Mucosa of descending colon (tissue), 3 donors: ENCODE data around the gene CACNA1C. TPM values are rescaled to one million over a fixed set of nuclear protein-coding genes. Genes with fewer than 3 reads are reported as not detected.

Experiments
- ATAC-seq: fragments of 200-7000 bp; cut with Tn5 transposase; one replicate; pipeline ENCODE4 v1.9.1; 2020; ENCODE audit warnings: mild to moderate bottlenecking, moderate library complexity
- DNase-seq, 3 donors: peaks; one replicate each; pipeline ENCODE4 v3.0.0-alpha.2; 2020
- H3K36me3 ChIP-seq: fragments of 200-600 bp; one replicate; pipeline ENCODE4 v1.8.0; 2021; ENCODE audit warnings: low read depth, mild to moderate bottlenecking
- H3K4me1 ChIP-seq: fragments of 200-600 bp; one replicate; pipeline ENCODE4 v1.8.0; 2021; ENCODE audit warnings: low read depth, mild to moderate bottlenecking
- H3K4me3 ChIP-seq: fragments of 200-600 bp; one replicate; pipeline ENCODE4 v1.8.0; 2021; ENCODE audit warnings: mild to moderate bottlenecking
- H3K9me3 ChIP-seq: fragments of 200-600 bp; one replicate; pipeline ENCODE4 v1.8.0; 2021; ENCODE audit warnings: mild to moderate bottlenecking
- intact Hi-C, 2 donors: fragments of 100-400 bp; cut with DNase I in 1 of 2; cut with micrococcal nuclease in 1 of 2; formaldehyde crosslinking; loops; one replicate each; pipeline versions ENCODE4 v1.11.0 to v1.11.1; 2022; cut with DNase I, micrococcal nuclease
- total RNA-seq, 3 donors: library from RNA; stranded (reverse); fragmentation: NEBNext Ultra II Directional in 2 of 3; extraction: Animal tissue kit (Norgen Biotek cat#: 25700) in 2 of 3; gene quantifications; one replicate each; pipeline versions ENCODE4 v1.2.1 to v1.2.4, GENCODE V29; 2021 to 2023
- TF ChIP-seq, protein P1 (sequence below): fragments of 200-600 bp; IDR thresholded peaks from one replicate; pipeline ENCODE4 v1.8.0; 2022; ENCODE audit warnings: antibody characterized with exemption, mild to moderate bottlenecking
- donor health status: DM: no; HTN: no; CAD: no; lungs with moderate emphysema.
- donor health status: DM: no; HTN: no; CAD: no.
- donor health status: DM: no; HTN: yes; CAD: no.

CACNA1C gene
- total RNA-seq, 3 donors from 2014 or later: 5.5 to 89.4 (median 9.2) TPM

DNA sequence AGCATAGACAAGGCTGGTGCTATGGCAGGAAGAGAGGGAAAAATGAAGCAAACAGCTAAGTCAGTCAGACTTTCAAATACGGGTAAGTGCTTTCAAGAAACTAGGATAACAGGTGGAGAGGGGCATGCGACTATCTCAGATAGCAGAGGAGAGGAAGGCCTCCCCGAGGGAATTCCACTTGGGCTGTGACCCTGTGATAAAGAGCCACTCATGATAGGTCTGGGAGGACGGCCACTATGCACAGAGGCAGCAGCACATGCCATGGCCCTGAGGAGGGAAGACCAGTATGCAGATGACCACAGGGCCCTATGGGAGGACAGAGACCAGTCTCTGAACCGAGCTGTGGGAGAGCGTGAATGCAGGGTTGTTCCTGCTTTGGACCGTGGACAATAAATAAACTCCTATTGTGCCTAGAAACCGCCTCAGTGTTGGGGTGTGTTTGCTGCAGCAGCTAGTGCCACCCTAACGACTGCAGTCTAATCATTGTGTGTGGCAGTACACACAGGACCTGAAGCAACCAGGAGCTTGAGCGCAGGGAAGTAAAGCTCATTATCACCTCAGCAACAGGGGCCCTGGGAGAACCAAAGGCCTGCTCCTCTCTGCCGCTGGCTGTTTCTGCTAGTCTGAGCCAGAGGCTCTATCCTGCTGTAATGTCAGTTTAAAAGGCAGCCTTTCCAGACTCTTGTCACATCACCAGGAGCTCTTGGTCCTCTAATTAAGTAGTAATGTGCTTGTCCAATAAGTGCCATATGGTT is 119.1 kb downstream of the CACNA1C start:
- intact Hi-C loops: no loop called here
- ATAC-seq (no peak), DNase-seq (no peak)
- no peak overlapping the region for H3K4me3 ChIP-seq
- no peaks in the 10 kb centered on the region for H3K9me3 ChIP-seq
- no peaks in the 10 kb centered on the region for H3K36me3 ChIP-seq
- TF ChIP-seq, protein P1, sequence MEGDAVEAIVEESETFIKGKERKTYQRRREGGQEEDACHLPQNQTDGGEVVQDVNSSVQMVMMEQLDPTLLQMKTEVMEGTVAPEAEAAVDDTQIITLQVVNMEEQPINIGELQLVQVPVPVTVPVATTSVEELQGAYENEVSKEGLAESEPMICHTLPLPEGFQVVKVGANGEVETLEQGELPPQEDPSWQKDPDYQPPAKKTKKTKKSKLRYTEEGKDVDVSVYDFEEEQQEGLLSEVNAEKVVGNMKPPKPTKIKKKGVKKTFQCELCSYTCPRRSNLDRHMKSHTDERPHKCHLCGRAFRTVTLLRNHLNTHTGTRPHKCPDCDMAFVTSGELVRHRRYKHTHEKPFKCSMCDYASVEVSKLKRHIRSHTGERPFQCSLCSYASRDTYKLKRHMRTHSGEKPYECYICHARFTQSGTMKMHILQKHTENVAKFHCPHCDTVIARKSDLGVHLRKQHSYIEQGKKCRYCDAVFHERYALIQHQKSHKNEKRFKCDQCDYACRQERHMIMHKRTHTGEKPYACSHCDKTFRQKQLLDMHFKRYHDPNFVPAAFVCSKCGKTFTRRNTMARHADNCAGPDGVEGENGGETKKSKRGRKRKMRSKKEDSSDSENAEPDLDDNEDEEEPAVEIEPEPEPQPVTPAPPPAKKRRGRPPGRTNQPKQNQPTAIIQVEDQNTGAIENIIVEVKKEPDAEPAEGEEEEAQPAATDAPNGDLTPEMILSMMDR: no peak
- H3K4me1 ChIP-seq: no peaks in the 10 kb centered on the region

DNA sequence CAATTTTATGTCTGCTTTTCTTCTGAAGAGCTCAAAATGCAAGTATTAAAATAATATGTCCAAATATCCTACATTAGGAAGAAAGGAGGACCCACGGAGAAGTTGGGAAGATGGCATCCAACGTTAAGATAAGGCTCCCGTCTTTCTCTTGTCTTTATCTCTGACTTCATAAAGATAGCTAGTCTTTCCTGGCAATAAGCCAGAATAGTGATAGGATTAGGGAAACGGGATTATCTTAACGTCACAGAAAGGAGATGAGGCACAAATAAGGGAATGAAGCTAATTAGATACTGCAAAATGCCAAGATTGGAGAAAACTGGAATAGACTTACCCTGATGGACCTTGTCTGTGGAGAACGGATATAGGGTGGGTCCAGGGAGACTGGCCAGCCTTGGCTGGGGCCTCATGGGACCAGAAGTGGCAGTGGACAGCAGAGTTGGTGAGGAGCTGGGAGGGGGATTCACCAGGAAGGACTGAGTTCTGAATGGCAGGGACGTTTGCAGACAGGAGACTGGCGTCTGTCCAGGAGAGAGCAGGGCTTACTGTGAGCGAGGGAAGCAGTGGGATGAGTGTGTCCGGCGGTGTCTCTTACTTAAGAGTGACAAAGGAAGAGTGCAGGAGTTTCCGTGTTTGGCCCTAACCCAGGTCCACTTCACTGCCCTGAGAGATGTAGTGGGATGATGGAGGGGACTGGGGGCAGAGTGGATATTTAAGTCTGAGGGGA is 119.9 kb downstream of the CACNA1C start:
- H3K4me3 ChIP-seq: no peak overlapping the region
- H3K4me1 ChIP-seq: no peaks in the 10 kb centered on the region
- TF ChIP-seq, protein P1: no peak
- no peak for DNase-seq
- ATAC-seq: no peak
- H3K36me3 ChIP-seq: no peaks in the 10 kb centered on the region
- no peaks in the 10 kb centered on the region for H3K9me3 ChIP-seq
- intact Hi-C loops: no loop called here

DNA sequence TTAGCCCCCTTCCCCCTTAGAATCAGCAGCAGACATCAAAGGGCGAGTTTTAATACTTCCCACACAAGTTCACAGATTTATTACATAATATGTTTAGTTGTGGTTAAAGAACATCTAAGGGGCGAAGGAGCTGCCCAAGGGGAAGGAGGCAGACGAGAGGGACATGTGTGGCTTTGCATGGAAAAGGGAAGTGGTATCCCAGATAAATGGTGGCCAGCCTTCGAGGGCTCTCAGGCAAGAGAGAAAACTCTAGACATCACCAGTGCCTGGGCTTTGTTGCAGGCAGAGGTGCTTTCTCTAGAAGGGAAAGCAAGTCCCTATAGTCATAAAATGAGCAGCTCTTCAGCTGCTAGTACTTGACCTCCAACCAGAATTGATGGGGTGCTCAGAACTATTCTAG is 121.2 kb downstream of the CACNA1C start:
- intact Hi-C loops: no loop called here
- Histone ChIP-seq H3K4me3 (no peak overlapping the region), H3K9me3 (no peaks in the 10 kb centered on the region), H3K4me1 (no peaks in the 10 kb centered on the region), H3K36me3 (no peaks in the 10 kb centered on the region)
- ATAC-seq: no peak
- no peak for DNase-seq
- TF ChIP-seq, protein P1: no peak

DNA sequence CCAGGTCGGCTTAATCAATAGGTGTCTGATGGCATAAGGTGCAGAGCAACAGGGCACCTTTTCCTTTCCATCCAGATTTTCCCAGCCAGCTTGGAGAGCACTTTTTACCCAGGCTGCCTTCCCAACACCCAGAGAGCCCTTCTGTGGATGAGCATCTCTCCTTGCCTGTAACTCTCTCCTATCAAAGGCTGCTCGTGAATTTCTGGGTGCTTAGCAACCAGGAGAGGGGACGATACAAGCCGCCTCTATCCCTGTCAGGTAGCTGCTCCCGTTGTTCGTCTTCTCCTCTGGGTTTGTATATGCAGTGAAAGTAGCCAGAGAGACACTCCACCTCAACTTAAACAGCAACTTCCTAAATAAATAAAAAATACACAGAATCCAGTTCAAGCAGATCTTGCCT is 124.2 kb downstream of the CACNA1C start:
- Histone ChIP-seq H3K9me3 (no peaks in the 10 kb centered on the region), H3K4me3 (no peak overlapping the region), H3K36me3 (no peaks in the 10 kb centered on the region), H3K4me1 (no peaks in the 10 kb centered on the region)
- ATAC-seq: no peak
- intact Hi-C loops: no loop called here
- DNase-seq: no peak
- TF ChIP-seq, protein P1: no peak

DNA sequence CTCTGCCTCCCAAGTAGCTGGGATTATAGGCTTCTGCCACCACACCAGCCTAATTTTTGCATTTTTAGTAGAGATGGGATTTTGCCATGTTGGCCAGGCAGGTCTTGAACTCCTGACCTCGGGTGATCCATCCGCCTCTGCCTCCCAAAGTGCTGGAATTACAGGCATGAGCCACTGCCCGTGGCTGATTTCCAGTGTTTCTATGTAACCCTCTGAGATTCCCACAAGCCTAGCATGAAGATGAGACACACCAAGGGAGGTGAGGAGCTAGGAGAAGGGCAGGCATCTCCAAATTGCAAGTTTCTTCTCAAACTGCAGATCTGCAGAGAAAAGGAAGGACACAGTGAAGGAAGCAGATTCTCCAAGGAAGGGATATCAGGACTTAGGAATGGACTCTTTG is 125.0 kb downstream of the CACNA1C start:
- Histone ChIP-seq H3K4me1 (no peaks in the 10 kb centered on the region), H3K4me3 (no peak overlapping the region), H3K36me3 (no peaks in the 10 kb centered on the region), H3K9me3 (no peaks in the 10 kb centered on the region)
- intact Hi-C loops: no loop called here
- ATAC-seq (no peak), DNase-seq (no peak)
- TF ChIP-seq, protein P1: no peak
